Heart left ventricle (tissue), 16 donors: ENCODE results near the gene RBKS. TPM values are rescaled to one million over a fixed set of nuclear protein-coding genes. Genes with fewer than 3 reads are reported as not detected.
"Not testable (repeated sequence)": the region's sequence is repeated elsewhere in the genome, so short reads cannot be mapped to it uniquely, and the experiment has no call there.

Experiments used
- ATAC-seq, 4 donors: fragments of 200-7000 bp; cut with Tn5 transposase; one replicate each; pipeline ENCODE4 v1.9.1; 2020 to 2022; ENCODE audit warnings: moderate library complexity in 4 of 4, mild to moderate bottlenecking in 3 of 4, moderate number of reproducible peaks in 1 of 4
- DNase-seq, 5 donors: peaks; one replicate each; pipeline ENCODE4 v3.0.0-alpha.2; 2020
- H3K27ac ChIP-seq, 12 donors: fragments of 200-600 bp; sonication (generic) in 4 of 12; one replicate each; pipeline versions ENCODE4 v1.5.0 to v1.8.0; 2016 to 2022; ENCODE audit warnings: mild to moderate bottlenecking in 2 of 12
- H3K27me3 ChIP-seq, 9 donors: fragments of 200-600 bp; sonication (generic) in 2 of 9; one replicate each; pipeline versions ENCODE4 v1.5.1 to v1.8.0; 2016 to 2022; ENCODE audit warnings: mild to moderate bottlenecking in 3 of 9
- H3K36me3 ChIP-seq, 9 donors: fragments of 200-600 bp; sonication (generic) in 2 of 9; one replicate each; pipeline versions ENCODE4 v1.5.0 to v1.8.0; 2018 to 2022; ENCODE audit warnings: mild to moderate bottlenecking in 2 of 9
- H3K4me1 ChIP-seq, 12 donors: fragments of 200-600 bp; sonication (generic) in 4 of 12; one replicate each; pipeline versions ENCODE4 v1.5.0 to v1.8.0; 2016 to 2022; ENCODE audit warnings: mild to moderate bottlenecking in 3 of 12
- H3K4me3 ChIP-seq, 12 donors: fragments of 200-600 bp; sonication (generic) in 4 of 12; one replicate each; pipeline versions ENCODE4 v1.5.0 to v1.8.0; 2017 to 2022; ENCODE audit warnings: mild to moderate bottlenecking in 9 of 12, moderate library complexity in 4 of 12
- H3K9me3 ChIP-seq, 12 donors: fragments of 200-600 bp; sonication (generic) in 4 of 12; one replicate each; pipeline versions ENCODE4 v1.5.0 to v1.8.0; 2016 to 2022; ENCODE audit warnings: mild to moderate bottlenecking in 1 of 12
- CTCF ChIP-seq, 12 donors: fragments of 200-600 bp; sonication (generic) in 4 of 12; IDR thresholded peaks; one replicate each; pipeline versions ENCODE4 v1.5.0 to v1.8.0; 2018 to 2022; ENCODE audit warnings: antibody characterized with exemption in 12 of 12, mild to moderate bottlenecking in 5 of 12
- POLR2A ChIP-seq, 2 donors: fragments of 450-650 bp; IDR thresholded peaks; one replicate each; pipeline ENCODE4 v1.6.1; 2017; ENCODE audit warnings: antibody characterized with exemption in 2 of 2, mild to moderate bottlenecking in 2 of 2, moderate library complexity in 2 of 2
- WGBS, 4 donors: extraction: QIAGEN DNeasy Blood & Tissue Kit in 2 of 4; methylation state at CpG; one replicate each; pipeline versions ENCODE4 v1.1.5 to v1.1.7; 2013 to 2018; 5-methylcytosine and 5-hydroxymethylcytosine counted together
- intact Hi-C, 10 donors: fragments of 100-400 bp; cut with DNase I; formaldehyde crosslinking; loops; one replicate each; pipeline versions ENCODE4 v1.11.1 to v1.14.2; 2022
- polyA plus RNA-seq, 2 donors: library from polyadenylated mRNA; stranded (reverse); fragments of 200-250 nt; gene quantifications; one replicate each; pipeline ENCODE4 v1.2.3, GENCODE V29; 2013
- total RNA-seq, 9 donors: library from RNA; depleted of rRNA in 2 of 9; stranded (reverse); fragments of >200 nt in 2 of 9; fragmentation: NEBNext Ultra II Directional in 3 of 9; extraction: Animal tissue kit (Norgen Biotek cat#: 25700) in 3 of 9; gene quantifications; one replicate each; pipeline versions ENCODE4 v1.1.0 to v1.2.4, GENCODE V29; 2016 to 2023
- donor health status: ischemic (EF 13 %, LVEDD 7.1; RV severe dilation, severe dysfunction).
- donor health status: healthy with polysubstance abuse.
- donor health status: DM: no; HTN: yes; CAD: no.
- donor health status: DM: no; HTN: no; CAD: no.
- donor health status: ischemic (EF 25% LVEDD 6.9; RV normal size, moderate dysfunction).
- donor health status: ischemic (EF 25% LVEDD 5.7; RV mildly dilated, moderate dysfunction).
- donor health status: healthy.
- donor health status: DM: yes; HTN: yes; CAD: no.
- donor health status: ischemic (EF 35%, LVEDD 5.7; RV mildly dilated, moderate dysfunction).
- donor health status: nonischemic (EF 11% LVEDD 7.7; RV severe dilation, severe dysfunction).
- donor health status: DM: yes; HTN: yes; CAD: no.
- donor health status: PGD.
- donor health status: ischemic (EF 29% LVEDD 5.4; RV normal size, mild dysfunction).
- donor health status: nonischemic (EF 23%, LVEDD 6.1; RV moderate dilation, normal function).

RBKS gene
- total and polyA plus RNA-seq, 11 donors = 1.3 to 6.0 (median 4.0) TPM

DNA sequence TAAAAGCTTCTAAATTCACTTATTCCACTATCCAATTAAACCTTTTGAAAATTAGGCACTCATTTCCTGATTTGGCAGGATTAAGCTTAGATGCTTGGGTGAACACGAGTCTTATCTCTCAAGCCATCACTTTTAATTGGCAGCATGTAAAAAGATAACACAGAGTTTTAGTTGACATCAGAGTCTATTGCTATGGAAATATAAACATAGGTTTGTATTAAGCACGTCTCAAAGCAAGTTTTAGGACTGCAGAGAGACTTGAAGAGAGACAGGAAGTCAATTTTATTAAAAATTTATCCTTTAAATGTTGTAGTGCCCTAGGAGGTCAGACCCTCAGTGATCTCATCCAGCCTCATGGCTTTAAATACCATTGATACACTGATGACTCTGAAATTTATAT lies 5.6 kb downstream of the RBKS start:
- Histone ChIP-seq H3K4me1 (peaks cover 0 to 21% (median 14%) of the 10 kb centered on the region in 12 donors), H3K4me3 (no peak overlapping the region), H3K27ac (no peak overlapping the region), H3K27me3 (no peaks in the 10 kb centered on the region), H3K9me3 (peaks cover 0 to 11% (median 0%) of the 10 kb centered on the region in 12 donors), H3K36me3 (no peaks in the 10 kb centered on the region)
- DNase-seq (no peak), ATAC-seq (no peak)
- WGBS, 4 donors = 9 to 38% (median 23%) methylated on average over 2 of the region's 2 CpGs
- intact Hi-C loops = loop anchor here in 3 of 10 donors (10.0 kb wide), 3 partner anchors 90 to 360 kb away; partner anchors contain the start of gene MRPL33 (in 1 of the 3)
- TF ChIP-seq CTCF (IDR thresholded peaks at IDR 0.05) (no peak), POLR2A (IDR thresholded peaks at IDR 0.05) (no peak)

- intact Hi-C loops = loop anchor here in 3 of 10 donors (10.0 kb wide), 3 partner anchors 88 to 362 kb away; partner anchors contain the start of gene MRPL33 (in 1 of the 3)
Observed at GRCh38 chr2:27882584-27882922, 7.6 kb downstream of the RBKS start.

GRCh38 chr2:27881815-27882583 lies 8.2 kb downstream of the RBKS start:
- WGBS, 4 donors = 88 to 92% (median 92%) methylated on average over 4 of the region's 4 CpGs
- not testable (repeated sequence) for DNase-seq, H3K4me1 ChIP-seq, ATAC-seq, H3K4me3 ChIP-seq, H3K27ac ChIP-seq, H3K27me3 ChIP-seq, H3K36me3 ChIP-seq
- H3K9me3 ChIP-seq = peaks cover 0 to 11% (median 0%) of the 10 kb centered on the region in 12 donors
- intact Hi-C loops = loop anchor here in 3 of 10 donors (10.0 kb wide), 3 partner anchors 87 to 363 kb away; partner anchors contain the start of gene MRPL33 (in 1 of the 3)

More at GRCh38 chr2:27882584-27882922, 7.6 kb downstream of the RBKS start:
- not testable (repeated sequence) for H3K4me3 ChIP-seq, ATAC-seq, H3K4me1 ChIP-seq, DNase-seq, H3K27ac ChIP-seq, H3K36me3 ChIP-seq, H3K27me3 ChIP-seq
- peaks cover 0 to 11% (median 0%) of the 10 kb centered on the region in 12 donors for H3K9me3 ChIP-seq
- 91 to 98% (median 95%) methylated on average over 1 of the region's 1 CpG for WGBS, 4 donors

DNA sequence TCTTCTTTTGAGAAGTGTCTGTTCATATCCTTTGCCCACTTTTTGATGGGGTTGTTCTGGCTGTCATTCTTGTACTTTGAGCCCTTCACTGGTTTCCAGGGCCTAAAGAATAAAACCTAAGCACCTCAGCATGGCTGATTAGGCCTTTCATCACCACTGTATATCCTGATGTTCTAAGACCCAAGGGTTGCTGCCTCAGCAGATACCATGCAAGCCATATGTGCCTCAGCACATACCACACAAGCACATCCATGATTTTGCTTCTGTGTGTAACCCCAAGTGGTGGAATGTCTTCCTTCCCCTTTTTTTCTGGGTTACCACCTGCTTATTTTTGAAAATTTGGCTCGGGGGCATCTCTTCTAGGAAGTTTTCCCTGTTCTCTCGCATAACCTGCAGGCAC lies 11.4 kb downstream of the RBKS start:
- no peaks in the 10 kb centered on the region for H3K36me3 ChIP-seq
- ATAC-seq (no peak), DNase-seq (no peak)
- intact Hi-C loops = loop anchor here in 1 of 10 donors (10.0 kb wide), 1 partner anchor 54 kb away; no protein-coding TSS in a partner anchor
- no peaks in the 10 kb centered on the region for H3K4me1 ChIP-seq
- peaks cover 0 to 21% (median 6%) of the 10 kb centered on the region in 12 donors for H3K9me3 ChIP-seq
- H3K27me3 ChIP-seq = no peaks in the 10 kb centered on the region
- WGBS, 4 donors = 71 to 85% (median 83%) methylated on average over 2 of the region's 2 CpGs
- no peak overlapping the region for H3K27ac ChIP-seq
- H3K4me3 ChIP-seq = no peak overlapping the region
- TF ChIP-seq CTCF (IDR thresholded peaks at IDR 0.05) (no peak), POLR2A (IDR thresholded peaks at IDR 0.05) (no peak)

GRCh38 chr2:27875089-27875881 lies 14.9 kb downstream of the RBKS start:
- Histone ChIP-seq H3K36me3 (no peaks in the 10 kb centered on the region), H3K4me1 (no peaks in the 10 kb centered on the region), H3K9me3 (peaks cover 0 to 11% (median 6%) of the 10 kb centered on the region in 12 donors), H3K27ac (no peak overlapping the region), H3K4me3 (no peak overlapping the region), H3K27me3 (no peaks in the 10 kb centered on the region)
- intact Hi-C loops = loop anchor here in 1 of 10 donors (10.0 kb wide), 1 partner anchor 50 kb away; no protein-coding TSS in a partner anchor
- WGBS, 4 donors = 80 to 96% (median 86%) methylated on average over 9 of the region's 9 CpGs
- ATAC-seq (no peak), DNase-seq (no peak)
- no peak for TF ChIP-seq POLR2A (IDR thresholded peaks at IDR 0.05)
- TF ChIP-seq CTCF (IDR thresholded peaks at IDR 0.05) = no peak
